ENCODE results near the gene COG7.

COG7 gene

DNA sequence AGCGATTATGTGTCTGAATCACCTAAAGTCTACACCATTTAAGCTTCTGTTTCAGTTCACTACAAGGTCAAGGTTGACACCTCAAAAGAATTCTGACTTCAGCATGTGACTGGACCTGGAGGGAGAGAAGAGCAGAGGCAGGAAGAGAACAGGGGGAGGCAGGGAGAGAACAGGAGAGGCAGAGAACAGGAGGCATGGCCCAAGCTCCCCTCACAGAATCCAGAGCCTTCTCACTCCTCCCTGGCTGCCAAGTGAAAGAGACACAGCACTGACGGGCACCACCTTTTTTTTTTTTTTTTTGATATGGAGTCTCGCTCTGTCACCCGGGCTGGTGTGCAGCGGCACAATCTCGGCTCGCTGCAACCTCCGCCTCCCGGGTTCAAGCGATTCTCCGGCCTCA, 45.9 kb upstream of the COG7 start:
- DNase-seq (ENCODE audit: extremely low spot score): no peak
- ChIA-PET CTCF (no interaction called here), POLR2A (interaction anchor here (0.7 kb wide), 1 partner anchor 11 kb away, joined by 3 read pairs; no protein-coding TSS in a partner anchor)
- TF ChIP-seq FOXM1 (IDR thresholded peaks at IDR 0.05; ENCODE audit: borderline replicate concordance) (no peak), FOXA1 (IDR thresholded peaks at IDR 0.05) (no peak), LEF1 (IDR thresholded peaks at IDR 0.05; ENCODE audit: borderline replicate concordance) (no peak), CTBP1 (IDR thresholded peaks at IDR 0.05; ENCODE audit: borderline replicate concordance) (no peak), SUZ12 (IDR thresholded peaks at IDR 0.05) (no peak), HDGF (IDR thresholded peaks at IDR 0.05; ENCODE audit: borderline replicate concordance) (no peak), TARDBP (IDR thresholded peaks at IDR 0.05) (no peak), BHLHE40 (IDR thresholded peaks at IDR 0.05; ENCODE audit: borderline replicate concordance) (no peak), ZNF384 (IDR thresholded peaks at IDR 0.05) (no peak), L3MBTL2 (conservative IDR thresholded peaks at IDR 0.05) (no peak)
- TF ChIP-seq, protein P1, sequence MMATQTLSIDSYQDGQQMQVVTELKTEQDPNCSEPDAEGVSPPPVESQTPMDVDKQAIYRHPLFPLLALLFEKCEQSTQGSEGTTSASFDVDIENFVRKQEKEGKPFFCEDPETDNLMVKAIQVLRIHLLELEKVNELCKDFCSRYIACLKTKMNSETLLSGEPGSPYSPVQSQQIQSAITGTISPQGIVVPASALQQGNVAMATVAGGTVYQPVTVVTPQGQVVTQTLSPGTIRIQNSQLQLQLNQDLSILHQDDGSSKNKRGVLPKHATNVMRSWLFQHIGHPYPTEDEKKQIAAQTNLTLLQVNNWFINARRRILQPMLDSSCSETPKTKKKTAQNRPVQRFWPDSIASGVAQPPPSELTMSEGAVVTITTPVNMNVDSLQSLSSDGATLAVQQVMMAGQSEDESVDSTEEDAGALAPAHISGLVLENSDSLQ (IDR thresholded peaks at IDR 0.05): no peak

DNA sequence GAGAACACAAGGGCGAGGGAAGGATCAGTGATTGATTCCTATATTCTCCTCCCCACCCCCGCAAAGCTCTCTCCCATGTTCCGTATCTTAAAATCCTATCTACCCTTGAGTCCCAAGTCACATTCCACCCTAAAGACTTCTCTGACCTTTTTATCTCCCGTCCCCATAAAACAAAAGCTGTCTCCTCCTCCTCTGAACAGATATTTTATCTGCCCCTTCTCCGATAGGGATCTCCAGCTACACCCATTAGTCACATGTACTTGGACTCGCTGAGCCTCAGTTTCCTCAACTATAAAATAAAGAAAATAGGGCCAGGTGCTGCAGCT, 44.5 kb upstream of the COG7 start:
- no peak for TF ChIP-seq TARDBP (IDR thresholded peaks at IDR 0.05)
- TF ChIP-seq FOXA1 (IDR thresholded peaks at IDR 0.05): no peak
- no peak for TF ChIP-seq SUZ12 (IDR thresholded peaks at IDR 0.05)
- no peak for TF ChIP-seq FOXK2 (IDR thresholded peaks at IDR 0.05)
- TF ChIP-seq ZNF384 (IDR thresholded peaks at IDR 0.05): no peak
- no peak for TF ChIP-seq BHLHE40 (IDR thresholded peaks at IDR 0.05; ENCODE audit: borderline replicate concordance)
- no peak for TF ChIP-seq ELF4 (IDR thresholded peaks at IDR 0.05)
- no peak for TF ChIP-seq FOXM1 (IDR thresholded peaks at IDR 0.05; ENCODE audit: borderline replicate concordance)
- no peak for TF ChIP-seq LEF1 (IDR thresholded peaks at IDR 0.05; ENCODE audit: borderline replicate concordance)
- TF ChIP-seq SP1 (IDR thresholded peaks at IDR 0.05): no peak
- TF ChIP-seq, protein P1 (IDR thresholded peaks at IDR 0.05): no peak
- TF ChIP-seq CTBP1 (IDR thresholded peaks at IDR 0.05; ENCODE audit: borderline replicate concordance): no peak
- TF ChIP-seq NFRKB (IDR thresholded peaks at IDR 0.05): no peak
- TF ChIP-seq ARNT (IDR thresholded peaks at IDR 0.05): no peak
- TF ChIP-seq HDGF (IDR thresholded peaks at IDR 0.05; ENCODE audit: borderline replicate concordance): no peak
- ChIA-PET POLR2A (no interaction called here), CTCF (no interaction called here)
- DNase-seq (ENCODE audit: extremely low spot score): no peak

DNA sequence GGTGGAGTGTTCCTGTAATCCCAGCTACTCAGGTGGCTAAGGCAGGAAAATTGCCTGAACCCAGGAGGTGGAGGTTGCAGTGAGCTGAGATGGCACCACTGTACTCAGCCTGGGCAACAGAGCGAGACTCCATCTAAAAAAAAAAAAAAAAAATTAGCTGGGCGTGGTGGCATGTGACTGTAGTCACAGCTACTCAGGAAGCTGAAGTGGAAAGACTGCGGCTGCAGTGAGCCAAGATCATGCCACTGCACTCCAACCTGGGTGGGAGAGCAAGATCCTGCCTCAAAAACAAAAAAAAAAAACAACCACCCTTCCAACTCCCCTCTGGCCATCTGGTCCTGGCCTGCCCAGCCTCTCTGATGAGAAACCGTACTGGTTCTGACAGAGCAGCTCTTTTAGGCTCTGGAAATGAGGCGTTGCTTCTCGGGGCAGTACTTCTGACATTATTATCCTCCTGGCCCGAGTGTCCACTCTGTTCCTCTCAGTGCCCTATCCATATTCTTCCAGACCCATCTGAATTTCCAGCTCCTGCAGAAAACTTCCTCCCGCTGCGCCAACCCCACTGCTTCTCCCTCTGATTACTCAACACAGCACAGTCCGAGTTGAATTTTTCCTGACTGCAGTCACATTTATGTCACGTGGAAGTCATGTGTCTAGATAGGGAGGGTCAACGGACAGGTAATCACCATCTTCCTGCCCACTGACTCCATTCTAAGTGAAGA, 44.0 kb upstream of the COG7 start:
- POLR2A ChIA-PET: no interaction called here
- TF ChIP-seq L3MBTL2 (conservative IDR thresholded peaks at IDR 0.05) (no peak), FOXM1 (IDR thresholded peaks at IDR 0.05; ENCODE audit: borderline replicate concordance) (no peak), ARNT (IDR thresholded peaks at IDR 0.05) (no peak), ELF4 (IDR thresholded peaks at IDR 0.05) (no peak), LEF1 (IDR thresholded peaks at IDR 0.05; ENCODE audit: borderline replicate concordance) (no peak), NFRKB (IDR thresholded peaks at IDR 0.05) (no peak), BHLHE40 (IDR thresholded peaks at IDR 0.05; ENCODE audit: borderline replicate concordance) (no peak), CTBP1 (IDR thresholded peaks at IDR 0.05; ENCODE audit: borderline replicate concordance) (no peak), SP1 (IDR thresholded peaks at IDR 0.05) (no peak)
- CTCF ChIA-PET: no interaction called here
- no peak for DNase-seq (ENCODE audit: extremely low spot score)

DNA sequence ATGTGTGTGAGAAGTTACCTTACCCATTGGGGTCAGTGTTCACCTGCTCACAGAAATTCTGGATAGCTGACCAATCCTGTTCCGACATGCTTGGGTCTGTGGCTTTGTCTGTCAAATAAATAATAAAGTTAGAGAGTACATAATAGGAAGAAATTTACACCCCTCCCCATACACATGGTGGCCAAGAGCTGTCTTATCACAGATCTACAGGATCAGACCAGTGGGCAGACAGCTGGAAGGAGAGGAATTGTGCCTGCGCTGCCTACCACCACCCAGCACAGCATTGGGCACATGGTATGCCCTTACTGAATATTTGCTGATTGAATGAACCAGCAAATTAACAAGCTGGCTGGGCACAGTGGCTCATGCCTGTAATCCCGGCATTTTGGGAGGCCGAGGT, 42.7 kb upstream of the COG7 start:
- TF ChIP-seq SUZ12 (IDR thresholded peaks at IDR 0.05) (no peak), ARNT (IDR thresholded peaks at IDR 0.05) (no peak), HDGF (IDR thresholded peaks at IDR 0.05; ENCODE audit: borderline replicate concordance) (no peak), ELF4 (IDR thresholded peaks at IDR 0.05) (no peak), BHLHE40 (IDR thresholded peaks at IDR 0.05; ENCODE audit: borderline replicate concordance) (no peak), SP1 (IDR thresholded peaks at IDR 0.05) (no peak), LEF1 (IDR thresholded peaks at IDR 0.05; ENCODE audit: borderline replicate concordance) (no peak)
- TF ChIP-seq, protein P1 (IDR thresholded peaks at IDR 0.05): no peak
- no peak for DNase-seq (ENCODE audit: extremely low spot score)
- ChIA-PET CTCF (interaction anchor here (0.6 kb wide), 1 partner anchor 32 kb away, joined by 3 read pairs; no protein-coding TSS in a partner anchor), POLR2A (no interaction called here)

DNA sequence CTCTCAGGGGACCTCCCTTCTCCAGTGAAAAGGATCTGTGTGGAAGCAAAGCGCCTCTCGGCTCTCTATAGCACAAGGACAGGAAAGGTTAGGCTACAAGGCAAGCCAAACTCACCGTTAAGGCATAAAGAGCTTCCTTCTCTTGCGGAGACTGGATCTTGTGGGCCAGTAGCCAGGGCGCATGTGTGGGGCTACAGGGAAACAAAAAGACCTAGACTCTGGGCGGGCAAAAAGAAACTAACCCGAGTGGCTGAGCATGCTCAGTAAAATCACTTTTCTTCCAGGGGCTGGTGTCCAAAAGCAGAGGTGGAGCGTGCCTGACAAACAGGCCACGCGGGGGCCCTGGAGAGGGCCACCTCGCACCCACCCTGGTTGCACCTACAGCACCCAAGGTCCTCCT, 41.2 kb upstream of the COG7 start:
- no peak for TF ChIP-seq FOXK2 (IDR thresholded peaks at IDR 0.05)
- TF ChIP-seq BHLHE40 (IDR thresholded peaks at IDR 0.05; ENCODE audit: borderline replicate concordance): no peak
- no peak for TF ChIP-seq ARNT (IDR thresholded peaks at IDR 0.05)
- TF ChIP-seq ELF4 (IDR thresholded peaks at IDR 0.05): no peak
- TF ChIP-seq SUZ12 (IDR thresholded peaks at IDR 0.05): no peak
- POLR2A ChIA-PET: no interaction called here
- CTCF ChIA-PET: no interaction called here

DNA sequence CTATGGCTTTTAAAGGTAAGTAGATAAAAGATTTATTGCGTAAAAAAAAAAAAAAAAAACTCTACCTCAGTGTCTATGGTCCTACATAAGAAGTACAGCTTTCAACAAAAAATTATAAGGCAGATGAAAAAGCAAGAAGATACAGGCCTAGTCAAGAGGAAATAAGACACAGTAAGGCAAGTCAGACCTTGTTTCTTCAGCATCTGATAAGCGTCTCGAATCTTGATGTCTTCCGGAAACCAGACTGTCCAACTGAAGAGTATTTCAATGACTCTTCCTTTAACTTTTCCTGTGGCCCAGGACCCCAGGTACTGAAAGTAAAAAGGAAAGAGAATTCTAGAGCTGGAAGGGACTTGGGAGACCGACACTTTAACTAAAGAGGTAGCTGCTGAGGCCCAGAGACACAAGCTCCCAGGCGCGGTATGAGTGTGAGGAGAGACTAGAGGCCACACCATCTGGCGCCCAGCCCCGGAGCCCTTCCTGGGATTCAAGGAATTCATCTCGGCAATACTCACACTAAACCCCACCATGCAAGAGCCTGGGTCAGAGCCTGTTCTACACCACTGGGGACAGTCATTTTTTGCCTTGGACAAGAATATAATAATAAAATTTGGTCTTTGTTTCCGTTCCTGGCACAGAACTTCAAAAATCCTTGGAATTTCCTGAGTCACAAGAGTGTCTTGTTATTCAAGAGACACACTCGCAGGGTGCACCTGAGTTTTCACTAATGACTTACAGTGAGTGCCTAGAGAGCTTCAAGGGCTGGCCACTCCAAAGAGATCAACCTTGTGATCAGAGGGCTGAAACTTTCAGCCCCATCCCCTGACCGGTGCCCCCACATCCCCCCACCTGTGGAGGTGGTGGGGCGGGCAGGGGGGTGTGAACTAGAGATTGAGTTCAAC, 38.8 kb upstream of the COG7 start:
- TF ChIP-seq ZNF384 (IDR thresholded peaks at IDR 0.05) (no peak), SP1 (IDR thresholded peaks at IDR 0.05) (no peak), BHLHE40 (IDR thresholded peaks at IDR 0.05; ENCODE audit: borderline replicate concordance) (no peak), TARDBP (IDR thresholded peaks at IDR 0.05) (no peak), CTBP1 (IDR thresholded peaks at IDR 0.05; ENCODE audit: borderline replicate concordance) (no peak), FOXK2 (IDR thresholded peaks at IDR 0.05) (no peak), HDGF (IDR thresholded peaks at IDR 0.05; ENCODE audit: borderline replicate concordance) (no peak)
- TF ChIP-seq, protein P1 (IDR thresholded peaks at IDR 0.05): no peak
- ChIA-PET POLR2A (no interaction called here), CTCF (no interaction called here)
- no peak for DNase-seq (ENCODE audit: extremely low spot score)

More for the DNA sequence above, 41.2 kb upstream of the COG7 start:
- DNase-seq (ENCODE audit: extremely low spot score): no peak
